GM12801 (cell line): ENCODE data around the gene EGR2.

Experiments used
- TF ChIP-seq, protein P1 (sequence below): IDR thresholded peaks from one replicate; pipeline ENCODE4 v1.5.1; 2011; ENCODE audit warnings: control low read depth; ENCODE audit not compliant: insufficient read length; ENCODE audit errors: extremely low read depth

The EGR2 gene

DNA sequence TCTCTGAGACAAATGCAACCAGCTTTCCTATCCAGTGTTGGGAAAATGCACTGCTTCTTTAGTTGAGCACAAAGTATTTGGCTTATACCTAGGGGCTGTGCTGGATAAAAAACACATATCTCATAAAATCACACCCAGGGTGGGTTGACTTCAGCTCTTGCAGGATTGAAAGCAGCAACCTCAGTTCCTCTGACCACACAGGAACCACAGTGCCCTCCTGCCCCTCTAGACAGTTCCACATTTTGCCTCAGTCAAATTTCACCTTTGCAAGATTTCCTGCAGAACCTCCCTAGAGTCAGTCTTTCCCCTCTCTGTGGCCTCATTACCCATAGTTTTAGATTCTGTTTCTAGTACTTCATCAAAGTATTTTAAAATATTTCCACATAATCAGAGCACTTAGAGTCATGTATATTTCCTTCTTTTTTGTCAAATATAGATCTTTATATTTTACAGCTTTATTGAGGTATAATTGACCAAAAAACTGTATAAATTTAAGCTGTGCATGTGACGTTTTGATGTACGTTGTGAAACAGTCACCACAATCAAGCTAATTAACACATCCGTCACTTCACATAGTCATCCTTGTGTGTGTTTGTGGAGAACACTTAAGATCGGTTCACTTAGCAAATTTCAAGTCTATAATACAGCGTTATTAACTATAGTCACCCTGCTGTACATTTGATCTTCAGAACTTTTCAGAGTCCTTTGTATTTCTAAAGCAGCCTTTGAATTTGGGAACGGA lies 37.0 kb upstream of the EGR2 start:
- TF ChIP-seq, protein P1, sequence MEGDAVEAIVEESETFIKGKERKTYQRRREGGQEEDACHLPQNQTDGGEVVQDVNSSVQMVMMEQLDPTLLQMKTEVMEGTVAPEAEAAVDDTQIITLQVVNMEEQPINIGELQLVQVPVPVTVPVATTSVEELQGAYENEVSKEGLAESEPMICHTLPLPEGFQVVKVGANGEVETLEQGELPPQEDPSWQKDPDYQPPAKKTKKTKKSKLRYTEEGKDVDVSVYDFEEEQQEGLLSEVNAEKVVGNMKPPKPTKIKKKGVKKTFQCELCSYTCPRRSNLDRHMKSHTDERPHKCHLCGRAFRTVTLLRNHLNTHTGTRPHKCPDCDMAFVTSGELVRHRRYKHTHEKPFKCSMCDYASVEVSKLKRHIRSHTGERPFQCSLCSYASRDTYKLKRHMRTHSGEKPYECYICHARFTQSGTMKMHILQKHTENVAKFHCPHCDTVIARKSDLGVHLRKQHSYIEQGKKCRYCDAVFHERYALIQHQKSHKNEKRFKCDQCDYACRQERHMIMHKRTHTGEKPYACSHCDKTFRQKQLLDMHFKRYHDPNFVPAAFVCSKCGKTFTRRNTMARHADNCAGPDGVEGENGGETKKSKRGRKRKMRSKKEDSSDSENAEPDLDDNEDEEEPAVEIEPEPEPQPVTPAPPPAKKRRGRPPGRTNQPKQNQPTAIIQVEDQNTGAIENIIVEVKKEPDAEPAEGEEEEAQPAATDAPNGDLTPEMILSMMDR: no peak

DNA sequence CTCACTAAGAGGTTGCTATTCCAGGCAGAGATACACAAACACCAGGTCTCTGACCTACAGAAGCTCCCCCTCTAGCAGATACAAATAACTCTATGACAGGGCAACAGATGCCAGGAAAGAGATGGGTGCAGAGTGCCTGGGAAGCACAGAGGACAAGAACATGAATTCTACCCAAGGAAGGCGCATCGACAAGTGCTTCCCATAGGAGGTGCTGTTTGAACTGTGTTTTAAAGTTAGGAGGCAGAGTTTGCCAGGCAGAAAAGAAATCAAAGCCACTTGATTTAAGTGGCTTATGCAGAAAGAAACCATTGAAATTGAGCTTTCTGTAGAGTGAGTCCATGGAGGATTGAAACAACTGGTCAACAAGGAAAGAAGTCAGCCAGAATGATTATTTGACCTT lies 35.3 kb upstream of the EGR2 start:
- TF ChIP-seq, protein P1: no peak

DNA sequence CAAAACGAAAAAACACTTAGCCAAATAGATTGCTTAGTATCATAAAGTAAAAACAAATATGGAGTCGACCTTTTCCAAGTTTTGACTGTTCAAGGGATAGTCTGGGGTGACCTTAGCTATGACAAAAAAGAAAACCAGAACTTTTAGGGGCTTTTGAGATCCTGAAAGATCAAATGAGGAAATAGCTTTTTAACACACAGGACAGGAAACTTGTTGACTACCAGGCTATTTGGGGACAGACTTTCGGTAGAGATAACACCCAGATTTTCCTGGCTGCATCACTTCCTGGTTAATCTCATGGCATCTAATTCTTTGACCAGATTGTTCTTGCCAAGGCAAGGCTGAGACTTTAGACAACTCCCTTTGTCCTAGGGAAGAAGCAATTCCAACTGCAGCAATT lies 34.5 kb upstream of the EGR2 start:
- TF ChIP-seq, protein P1: no peak

DNA sequence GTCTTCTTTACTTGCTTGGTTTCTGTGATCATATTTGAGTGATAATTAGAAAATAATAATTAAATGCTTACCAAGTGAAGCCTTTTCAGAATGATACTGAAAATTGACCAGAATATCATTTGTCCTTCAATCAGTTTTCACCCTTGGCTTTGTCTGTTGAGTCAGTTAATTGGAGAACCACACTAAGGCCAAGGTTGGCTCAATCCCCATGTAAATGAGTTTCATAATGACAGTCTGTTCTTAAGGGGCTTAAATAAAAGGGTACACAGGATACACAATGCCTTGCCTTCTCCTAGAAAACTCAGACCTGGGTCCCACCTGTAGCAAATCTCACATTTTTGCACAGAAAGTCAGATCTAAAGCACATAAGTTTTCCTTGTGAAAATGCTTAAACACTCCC lies 31.3 kb upstream of the EGR2 start:
- TF ChIP-seq, protein P1: no peak

DNA sequence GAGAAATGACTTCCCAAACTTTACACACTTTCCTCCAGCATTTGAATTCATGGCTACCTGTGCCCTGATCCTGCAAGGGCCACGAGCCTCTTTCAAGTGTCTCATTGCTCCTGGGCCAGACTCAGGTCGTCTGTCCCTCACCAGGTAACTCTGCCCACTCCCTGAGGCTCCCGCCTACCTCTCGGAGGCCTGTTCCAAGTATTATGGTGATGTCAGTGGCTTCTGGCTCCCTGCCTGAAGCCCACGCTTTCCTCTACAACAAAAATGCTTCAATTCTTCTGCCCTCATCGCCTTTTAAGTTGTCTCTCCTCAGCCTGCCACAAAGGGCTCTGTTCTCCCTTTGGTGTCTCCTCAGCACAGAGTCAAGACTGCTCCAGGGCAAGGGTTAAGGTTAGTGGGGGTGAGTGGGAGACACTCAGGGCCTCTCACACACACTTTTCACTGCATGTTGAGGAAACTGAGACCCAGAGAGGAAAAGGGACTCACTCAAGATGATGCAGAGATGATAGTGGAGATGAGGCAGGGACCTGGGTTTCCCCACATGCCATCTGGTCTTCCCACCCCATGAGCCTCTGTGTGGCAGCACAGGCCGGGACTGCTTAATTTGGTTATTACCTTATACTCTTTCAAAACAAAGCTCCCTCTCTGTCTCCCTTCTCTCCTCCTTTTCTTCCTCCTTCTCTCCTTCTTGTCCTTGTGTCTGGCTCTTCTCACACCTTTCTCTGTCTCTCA lies 28.3 kb upstream of the EGR2 start:
- TF ChIP-seq, protein P1: no peak

DNA sequence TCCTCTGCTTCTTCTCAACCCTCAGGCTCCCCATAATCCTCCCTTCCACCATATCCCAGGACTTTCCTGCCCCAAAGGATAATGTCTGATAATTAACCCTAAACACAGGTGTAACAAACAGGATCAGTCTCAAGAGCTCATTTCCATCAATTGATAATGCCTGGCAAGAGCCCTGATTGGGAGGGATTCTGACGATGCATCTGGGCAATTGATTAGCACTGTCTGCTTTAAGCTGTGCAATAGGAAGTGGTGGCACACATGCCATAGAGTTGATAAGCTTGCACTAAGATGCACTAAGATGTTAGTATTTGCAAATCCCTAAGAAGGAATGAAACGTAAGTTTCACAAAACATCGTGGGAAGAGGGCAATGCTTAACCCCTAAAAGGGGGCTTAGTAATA lies 27.4 kb upstream of the EGR2 start:
- TF ChIP-seq, protein P1: no peak

DNA sequence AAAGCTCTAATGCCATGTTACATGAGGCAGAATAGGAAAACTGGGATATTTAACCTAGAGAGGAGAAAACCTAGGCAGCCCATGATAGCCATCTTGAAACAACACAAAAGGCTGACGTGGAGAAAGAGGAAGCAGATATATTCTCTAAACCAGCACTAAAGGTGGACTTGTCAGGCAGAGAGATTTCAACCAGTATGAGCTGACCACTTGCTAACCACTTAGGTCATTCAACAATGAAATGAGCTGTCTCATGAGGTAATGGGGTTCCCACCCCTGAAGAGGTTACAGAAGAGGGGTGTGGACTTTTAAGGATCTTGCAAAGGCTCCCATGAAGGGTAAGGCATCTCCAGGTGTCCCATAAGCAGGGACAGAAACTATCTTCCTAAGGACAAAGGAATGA lies 26.8 kb upstream of the EGR2 start:
- TF ChIP-seq, protein P1: no peak
